Glutamatergic neuron (in vitro differentiated cells): ENCODE data around the gene TUBB1. TPM values are rescaled to one million over a fixed set of nuclear protein-coding genes. Genes with fewer than 3 reads are reported as not detected.
A peak's percentile ranks its signal among the peaks of the same experiment; 100 is the strongest.

Experiments used
- DNase-seq: peaks from one replicate; pipeline ENCODE4 v3.0.0; 2022
- H3K27ac Mint-ChIP-seq: one replicate; pipeline ENCODE4 v1.8.0; 2020; ENCODE audit warnings: mild to moderate bottlenecking, mixed read lengths, inconsistent platforms; ENCODE audit not compliant: unreplicated experiment
- H3K27me3 Mint-ChIP-seq: one replicate; pipeline ENCODE4 v1.8.0; 2020; ENCODE audit warnings: mild to moderate bottlenecking, moderate library complexity, mixed read lengths, inconsistent platforms; ENCODE audit not compliant: unreplicated experiment
- H3K36me3 Mint-ChIP-seq: one replicate; pipeline ENCODE4 v1.8.0; 2020; ENCODE audit warnings: mild to moderate bottlenecking, mixed read lengths, inconsistent platforms; ENCODE audit not compliant: unreplicated experiment
- H3K4me1 Mint-ChIP-seq: one replicate; pipeline ENCODE4 v1.8.0; 2020; ENCODE audit warnings: mild to moderate bottlenecking, low read depth, mixed read lengths, inconsistent platforms; ENCODE audit not compliant: unreplicated experiment
- H3K4me3 Mint-ChIP-seq: one replicate; pipeline ENCODE4 v1.8.0; 2020; ENCODE audit warnings: mild to moderate bottlenecking, mixed read lengths, inconsistent platforms; ENCODE audit not compliant: unreplicated experiment
- H3K9me3 Mint-ChIP-seq: one replicate; pipeline ENCODE4 v1.8.0; 2020; ENCODE audit warnings: mild to moderate bottlenecking, moderate library complexity, mixed read lengths, inconsistent platforms; ENCODE audit not compliant: unreplicated experiment
- total RNA-seq: library from RNA; stranded (reverse); fragmentation: NEBNext Ultra II Directional; extraction: Animal tissue kit (Norgen Biotek cat#: 25700); gene quantifications from one replicate; pipeline ENCODE4 v1.2.1, GENCODE V29; 2021; ENCODE audit not compliant: unreplicated experiment
- TF ChIP-seq, protein P1 (sequence below): fragments of 200-600 bp; sonication (generic); IDR thresholded peaks from one replicate; pipeline ENCODE4 v1.5.0; 2021; ENCODE audit not compliant: partially characterized antibody, unreplicated experiment

The TUBB1 gene
- total RNA-seq, 1 donor from 2014 or later, result not detected

GRCh38 chr20:59055302-59055701 is 36.1 kb downstream of the TUBB1 start:
- Mint-ChIP-seq H3K4me3 (no peak overlapping the region), H3K27me3 (peaks cover 7% of the 10 kb centered on the region), H3K4me1 (peaks cover 12% of the 10 kb centered on the region), H3K9me3 (peaks cover 2% of the 10 kb centered on the region), H3K36me3 (peaks cover 5% of the 10 kb centered on the region), H3K27ac (no peak overlapping the region)
- DNase-seq, result no peak
- TF ChIP-seq, protein P1, sequence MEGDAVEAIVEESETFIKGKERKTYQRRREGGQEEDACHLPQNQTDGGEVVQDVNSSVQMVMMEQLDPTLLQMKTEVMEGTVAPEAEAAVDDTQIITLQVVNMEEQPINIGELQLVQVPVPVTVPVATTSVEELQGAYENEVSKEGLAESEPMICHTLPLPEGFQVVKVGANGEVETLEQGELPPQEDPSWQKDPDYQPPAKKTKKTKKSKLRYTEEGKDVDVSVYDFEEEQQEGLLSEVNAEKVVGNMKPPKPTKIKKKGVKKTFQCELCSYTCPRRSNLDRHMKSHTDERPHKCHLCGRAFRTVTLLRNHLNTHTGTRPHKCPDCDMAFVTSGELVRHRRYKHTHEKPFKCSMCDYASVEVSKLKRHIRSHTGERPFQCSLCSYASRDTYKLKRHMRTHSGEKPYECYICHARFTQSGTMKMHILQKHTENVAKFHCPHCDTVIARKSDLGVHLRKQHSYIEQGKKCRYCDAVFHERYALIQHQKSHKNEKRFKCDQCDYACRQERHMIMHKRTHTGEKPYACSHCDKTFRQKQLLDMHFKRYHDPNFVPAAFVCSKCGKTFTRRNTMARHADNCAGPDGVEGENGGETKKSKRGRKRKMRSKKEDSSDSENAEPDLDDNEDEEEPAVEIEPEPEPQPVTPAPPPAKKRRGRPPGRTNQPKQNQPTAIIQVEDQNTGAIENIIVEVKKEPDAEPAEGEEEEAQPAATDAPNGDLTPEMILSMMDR, result no peak

GRCh38 chr20:59062081-59062480 is 42.9 kb downstream of the TUBB1 start:
- H3K9me3 Mint-ChIP-seq, result no peaks in the 10 kb centered on the region
- H3K27me3 Mint-ChIP-seq, result peaks cover 4% of the 10 kb centered on the region

DNA sequence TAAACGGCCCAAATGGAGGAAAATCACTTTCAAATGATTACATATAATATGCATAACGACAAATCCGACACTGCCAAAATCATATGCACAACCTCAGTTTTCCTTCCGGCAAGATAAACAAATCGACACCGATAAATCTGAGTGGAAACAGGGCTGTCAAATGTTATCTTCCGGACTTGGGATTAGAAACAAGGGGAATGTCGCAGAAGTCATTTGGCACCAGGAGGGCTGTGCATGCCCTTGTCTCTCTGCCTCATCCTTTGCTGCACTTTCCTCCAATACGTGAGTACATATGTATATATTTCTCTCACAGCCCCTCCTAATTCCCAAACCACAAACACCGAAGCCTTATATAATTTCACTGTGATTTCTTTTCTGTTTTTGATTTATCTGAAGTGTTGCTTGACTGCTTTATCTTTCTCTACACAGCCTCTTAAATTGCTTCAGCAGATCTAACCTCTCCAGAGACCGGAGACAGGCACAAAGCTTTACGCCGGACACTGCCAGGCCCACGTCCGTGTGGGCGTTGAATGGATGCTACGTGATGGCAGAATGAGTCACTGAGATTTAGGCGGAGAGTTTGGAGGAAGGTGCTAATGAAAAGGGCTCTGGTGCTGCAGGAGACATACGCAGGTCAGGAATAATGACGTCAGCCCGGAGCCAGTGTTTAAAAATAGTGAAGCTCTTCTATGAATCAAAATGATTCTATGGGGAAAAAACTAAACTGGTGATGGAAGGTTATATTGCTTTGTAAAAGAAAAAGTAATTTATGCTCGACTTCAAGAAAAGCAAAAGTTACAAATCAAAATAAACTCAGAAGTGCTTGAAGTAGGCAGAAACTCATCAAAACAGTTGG is 44.4 kb downstream of the TUBB1 start:
- Mint-ChIP-seq H3K27me3 (peaks cover 4% of the 10 kb centered on the region), H3K27ac (peak overlapping the region; percentile 12), H3K36me3 (no peaks in the 10 kb centered on the region), H3K4me3 (no peak overlapping the region), H3K4me1 (peaks cover 10% of the 10 kb centered on the region), H3K9me3 (no peaks in the 10 kb centered on the region)
- DNase-seq, result no peak
- TF ChIP-seq, protein P1, result no peak

More at GRCh38 chr20:59062081-59062480, 42.9 kb downstream of the TUBB1 start:
- Mint-ChIP-seq H3K4me1 (peaks cover 10% of the 10 kb centered on the region), H3K27ac (no peak overlapping the region), H3K36me3 (no peaks in the 10 kb centered on the region), H3K4me3 (no peak overlapping the region)
- TF ChIP-seq, protein P1, result no peak
- no peak for DNase-seq

DNA sequence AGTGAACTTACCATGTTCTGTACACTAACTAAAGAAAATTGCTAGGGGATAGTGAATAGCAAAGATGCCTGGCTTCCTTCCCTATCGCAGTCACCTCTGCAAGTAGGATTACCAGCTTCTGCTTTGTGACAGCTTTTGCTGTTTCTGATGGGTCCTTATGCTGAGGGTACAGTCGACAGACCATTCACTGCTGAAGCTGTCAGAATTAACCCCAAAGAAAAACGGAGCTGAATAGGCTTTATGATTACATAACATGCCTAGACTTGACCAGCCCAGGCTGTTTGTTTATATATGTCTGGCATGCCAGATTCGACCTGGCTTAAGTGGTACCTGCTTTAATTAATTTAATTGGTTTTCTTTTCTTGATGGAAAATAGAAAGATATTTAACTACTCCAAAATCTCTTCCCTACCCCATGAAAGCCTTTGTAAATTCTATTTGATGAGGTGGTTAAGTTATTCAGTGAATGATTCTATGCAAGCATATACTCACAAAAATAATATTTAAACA is 45.0 kb downstream of the TUBB1 start:
- Mint-ChIP-seq H3K4me3 (no peak overlapping the region), H3K36me3 (no peaks in the 10 kb centered on the region), H3K27ac (no peak overlapping the region), H3K9me3 (no peaks in the 10 kb centered on the region), H3K27me3 (peaks cover 4% of the 10 kb centered on the region), H3K4me1 (peaks cover 10% of the 10 kb centered on the region)
- no peak for DNase-seq
- TF ChIP-seq, protein P1, result no peak

DNA sequence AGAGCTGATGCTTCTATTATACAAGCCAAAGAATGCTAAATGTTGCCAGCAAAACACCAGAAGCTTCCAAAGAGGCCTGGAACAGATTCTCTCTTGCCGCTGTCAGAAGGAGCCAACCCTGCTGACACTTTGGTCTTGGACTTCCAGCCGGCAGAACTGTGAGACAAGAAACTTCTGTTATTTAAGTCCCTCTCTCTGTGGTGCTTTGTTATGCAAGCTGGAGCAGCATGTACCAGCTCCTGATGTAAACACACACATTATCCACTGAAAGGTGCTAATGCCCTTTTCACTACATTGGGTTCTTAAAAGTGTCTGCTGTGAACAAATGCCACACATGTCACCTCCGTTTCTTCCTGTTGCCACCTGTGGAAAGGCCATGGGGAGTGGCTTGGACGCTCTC is 49.3 kb downstream of the TUBB1 start:
- no peak overlapping the region for H3K4me3 Mint-ChIP-seq
- no peaks in the 10 kb centered on the region for H3K9me3 Mint-ChIP-seq
- no peak overlapping the region for H3K27ac Mint-ChIP-seq
- H3K27me3 Mint-ChIP-seq, result peaks cover 1% of the 10 kb centered on the region
- TF ChIP-seq, protein P1, result no peak
- peaks cover 5% of the 10 kb centered on the region for H3K4me1 Mint-ChIP-seq
- DNase-seq, result no peak
- H3K36me3 Mint-ChIP-seq, result no peaks in the 10 kb centered on the region
